ENCODE measurements around the gene KSR2. TPM values are rescaled to one million over a fixed set of nuclear protein-coding genes. Genes with fewer than 3 reads are reported as not detected.
"Not testable (repeated sequence)": the region's sequence is repeated elsewhere in the genome, so short reads cannot be mapped to it uniquely, and the experiment has no call there.

KSR2 gene
- total RNA-seq, 1 donor, result 0.10 TPM

DNA sequence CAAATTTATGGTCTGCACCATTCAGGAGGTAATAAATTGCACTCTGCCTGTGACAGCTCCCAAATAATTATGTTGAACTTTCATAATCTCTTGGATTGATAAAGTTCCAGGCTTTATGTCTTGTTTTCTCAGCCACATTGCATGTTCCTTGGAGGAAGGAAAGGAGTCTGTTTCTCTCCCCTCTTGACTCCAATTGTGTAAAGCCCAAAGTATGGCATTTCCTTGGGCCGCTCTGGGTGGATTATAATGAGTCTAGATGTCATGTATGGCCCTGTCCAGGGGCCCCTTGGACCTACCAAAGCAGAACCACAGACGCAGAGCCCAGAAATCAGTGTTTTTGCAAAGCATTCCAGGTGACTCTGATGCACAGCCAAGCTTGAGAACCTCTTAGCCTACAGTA is 160.8 kb downstream of the KSR2 start:
- Histone ChIP-seq H3K4me1 (ENCODE audit: insufficient read depth, low read length) (no peaks in the 10 kb centered on the region), H3K4me3 (ENCODE audit: low read length) (no peak overlapping the region), H3K9me3 (ENCODE audit: low read depth, low read length) (no peaks in the 10 kb centered on the region), H3K27me3 (ENCODE audit: insufficient read depth, low read length) (no peaks in the 10 kb centered on the region)

DNA sequence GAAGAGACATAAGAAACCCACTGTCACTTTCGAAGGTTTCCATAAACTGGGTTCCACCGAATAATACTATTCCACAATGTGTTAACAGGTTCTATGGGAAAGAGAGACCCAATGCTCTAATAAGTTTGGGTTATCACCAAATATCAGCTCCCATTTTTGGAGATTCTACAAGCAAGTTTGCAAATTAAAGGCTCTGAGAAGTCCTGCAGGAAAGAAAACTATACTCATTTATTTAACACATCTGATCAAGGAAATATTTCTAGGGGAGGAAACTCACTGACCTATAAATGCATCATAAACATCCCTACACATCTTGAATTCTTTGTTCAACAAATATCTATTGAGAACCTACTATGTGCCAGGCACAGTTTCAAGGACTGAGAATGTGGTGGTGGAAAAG is 161.4 kb downstream of the KSR2 start:
- H3K9me3 ChIP-seq (ENCODE audit: low read depth, low read length), result no peaks in the 10 kb centered on the region
- H3K27me3 ChIP-seq (ENCODE audit: insufficient read depth, low read length), result no peaks in the 10 kb centered on the region
- no peak overlapping the region for H3K4me3 ChIP-seq (ENCODE audit: low read length)

DNA sequence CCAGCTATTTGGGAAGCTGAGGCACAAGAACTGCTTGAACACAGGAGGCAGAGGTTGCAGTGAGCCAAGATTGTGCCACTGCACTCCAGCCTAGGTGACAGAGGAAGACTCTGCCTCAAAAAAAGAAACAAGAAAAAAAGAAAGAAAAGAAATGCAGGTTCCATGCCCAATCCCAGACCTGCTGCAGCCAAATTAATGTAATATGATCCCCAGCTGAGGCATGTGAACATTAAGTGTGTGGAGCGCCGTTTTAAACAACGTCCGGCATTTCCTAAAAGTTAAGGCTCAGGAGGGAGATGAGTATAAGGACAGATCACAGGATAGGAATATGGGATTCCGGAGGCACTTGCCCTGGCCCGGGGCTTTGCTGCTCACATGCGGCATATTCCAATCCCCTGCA is 162.9 kb downstream of the KSR2 start:
- no peaks in the 10 kb centered on the region for H3K9me3 ChIP-seq (ENCODE audit: low read depth, low read length)
- H3K27me3 ChIP-seq (ENCODE audit: insufficient read depth, low read length), result no peaks in the 10 kb centered on the region
- no peak overlapping the region for H3K4me3 ChIP-seq (ENCODE audit: low read length)
- H3K4me1 ChIP-seq (ENCODE audit: insufficient read depth, low read length), result no peaks in the 10 kb centered on the region

More for the DNA sequence above, 161.4 kb downstream of the KSR2 start:
- no peaks in the 10 kb centered on the region for H3K4me1 ChIP-seq (ENCODE audit: insufficient read depth, low read length)

DNA sequence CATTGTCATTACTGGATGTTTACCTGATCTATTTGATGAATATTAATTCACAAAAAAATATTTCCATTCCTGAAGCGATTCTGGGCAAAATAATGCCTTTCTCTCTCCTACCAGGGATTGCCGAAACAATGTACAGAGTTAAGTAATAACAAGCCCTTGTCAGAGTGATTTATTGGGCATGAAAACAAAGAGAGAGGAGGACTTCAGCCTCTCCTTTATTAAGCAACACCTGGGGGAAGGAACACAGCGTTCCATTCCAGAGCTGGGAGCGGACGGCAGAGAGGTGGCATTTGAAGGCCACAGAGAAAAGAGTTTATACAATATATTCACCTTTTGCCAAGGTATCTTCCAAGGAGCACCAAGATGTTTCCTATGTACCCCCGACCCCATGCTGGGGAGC is 165.8 kb downstream of the KSR2 start:
- no peaks in the 10 kb centered on the region for H3K9me3 ChIP-seq (ENCODE audit: low read depth, low read length)
- no peaks in the 10 kb centered on the region for H3K27me3 ChIP-seq (ENCODE audit: insufficient read depth, low read length)
- no peak overlapping the region for H3K4me3 ChIP-seq (ENCODE audit: low read length)
- no peaks in the 10 kb centered on the region for H3K4me1 ChIP-seq (ENCODE audit: insufficient read depth, low read length)

DNA sequence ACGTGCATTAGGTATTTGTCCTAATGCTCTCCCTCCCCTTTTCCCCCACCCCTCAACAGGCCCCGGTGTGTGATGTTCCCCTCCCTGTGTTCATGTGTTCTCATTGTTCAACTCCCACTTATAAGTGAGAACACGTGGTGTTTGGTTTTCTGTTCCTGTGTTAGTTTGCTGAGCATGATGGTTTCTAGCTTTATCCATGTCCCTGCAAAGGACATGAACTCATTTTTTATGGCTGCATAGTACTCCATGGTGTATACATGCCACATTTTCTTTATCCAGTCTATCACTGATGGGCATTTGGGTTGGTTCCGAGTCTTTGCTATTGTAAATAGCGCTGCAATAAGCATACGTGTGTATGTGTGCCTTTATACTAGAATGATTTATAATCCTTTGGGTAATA is 168.1 kb downstream of the KSR2 start:
- not testable (repeated sequence) for H3K9me3 ChIP-seq (ENCODE audit: low read depth, low read length); H3K4me3 ChIP-seq (ENCODE audit: low read length); H3K4me1 ChIP-seq (ENCODE audit: insufficient read depth, low read length)

DNA sequence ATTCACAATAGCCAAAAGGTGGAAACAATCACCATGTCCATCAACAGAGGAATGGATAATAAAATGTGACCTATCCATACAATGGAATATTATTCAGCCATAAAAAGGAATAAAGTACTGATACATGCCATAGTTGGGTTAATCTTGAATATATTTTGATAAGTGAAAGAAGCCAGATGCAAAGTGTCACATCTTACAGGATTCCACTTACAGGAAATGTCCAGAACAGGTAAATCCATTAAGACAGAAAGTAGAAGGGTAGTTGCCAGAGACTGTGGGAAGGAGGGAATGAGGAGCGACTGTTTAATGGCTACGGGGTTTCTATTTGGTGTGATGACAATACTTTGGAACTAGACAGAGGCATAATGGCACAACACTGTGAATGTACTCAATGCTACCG is 171.6 kb downstream of the KSR2 start:
- no peaks in the 10 kb centered on the region for H3K27me3 ChIP-seq (ENCODE audit: insufficient read depth, low read length)
- no peak overlapping the region for H3K4me3 ChIP-seq (ENCODE audit: low read length)
- no peaks in the 10 kb centered on the region for H3K4me1 ChIP-seq (ENCODE audit: insufficient read depth, low read length)
- H3K9me3 ChIP-seq (ENCODE audit: low read depth, low read length), result no peaks in the 10 kb centered on the region

More for the DNA sequence above, 168.1 kb downstream of the KSR2 start:
- not testable (repeated sequence) for H3K27me3 ChIP-seq (ENCODE audit: insufficient read depth, low read length)

DNA sequence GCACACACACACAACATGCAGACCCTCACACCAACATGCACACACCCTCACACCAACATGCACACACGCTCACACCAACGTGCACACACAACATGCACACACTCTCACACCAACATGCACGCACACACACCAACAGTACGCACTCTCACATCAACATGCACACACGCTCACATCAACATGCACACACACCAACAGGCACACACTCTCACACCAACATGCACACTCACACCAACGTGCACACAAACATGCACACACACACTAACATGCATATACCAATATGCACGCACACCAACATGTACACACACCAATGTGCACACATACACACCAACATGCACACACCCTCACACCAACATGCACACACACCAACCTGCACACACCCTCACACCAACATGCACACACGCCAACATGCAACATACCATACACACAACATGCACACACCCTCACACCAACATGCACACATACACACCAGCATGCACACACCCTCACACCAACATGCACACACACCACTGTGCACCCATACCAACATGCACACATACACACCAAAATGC is 175.8 kb downstream of the KSR2 start:
- Histone ChIP-seq H3K27me3 (ENCODE audit: insufficient read depth, low read length) (no peaks in the 10 kb centered on the region), H3K9me3 (ENCODE audit: low read depth, low read length) (no peaks in the 10 kb centered on the region), H3K4me3 (ENCODE audit: low read length) (no peak overlapping the region), H3K4me1 (ENCODE audit: insufficient read depth, low read length) (no peaks in the 10 kb centered on the region)

DNA sequence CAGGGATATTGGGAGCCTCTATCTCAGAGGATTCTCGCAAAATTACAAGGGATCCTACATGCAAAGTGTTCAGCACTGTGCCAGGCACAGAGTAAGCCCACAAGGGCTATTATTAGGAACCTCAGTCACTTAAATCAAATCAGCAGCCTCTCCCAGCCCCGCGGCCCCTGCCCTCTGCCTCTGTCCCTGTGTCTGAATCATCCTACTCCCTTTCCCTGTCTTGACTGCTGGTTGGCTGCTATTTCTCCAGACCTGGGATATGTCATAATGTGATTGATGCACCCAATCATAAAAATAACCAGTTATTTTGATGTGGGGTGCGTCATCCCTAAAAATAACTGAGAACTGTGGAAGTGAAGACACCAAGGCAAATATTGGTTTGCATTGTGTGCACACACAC is 176.3 kb downstream of the KSR2 start:
- H3K4me1 ChIP-seq (ENCODE audit: insufficient read depth, low read length), result no peaks in the 10 kb centered on the region
- no peaks in the 10 kb centered on the region for H3K27me3 ChIP-seq (ENCODE audit: insufficient read depth, low read length)
- no peaks in the 10 kb centered on the region for H3K9me3 ChIP-seq (ENCODE audit: low read depth, low read length)
- H3K4me3 ChIP-seq (ENCODE audit: low read length), result no peak overlapping the region

DNA sequence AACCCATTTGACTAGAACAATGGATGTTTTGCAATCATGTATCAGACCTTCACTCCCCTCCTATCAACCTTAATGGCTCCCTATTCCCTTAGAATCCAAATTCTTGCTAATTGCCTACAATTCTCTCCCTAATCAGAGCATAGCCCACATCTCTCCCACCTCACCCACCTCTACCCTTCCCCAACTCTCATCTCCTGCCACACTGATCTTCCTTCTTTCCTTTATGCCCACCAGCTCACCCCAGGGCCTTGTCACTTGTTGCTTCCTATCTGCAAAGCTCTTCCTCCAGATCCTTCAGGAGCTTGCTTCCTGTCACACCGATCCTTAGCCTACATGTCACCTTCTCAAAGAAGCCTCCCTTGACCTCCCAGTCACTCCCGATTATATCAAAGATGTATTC is 177.8 kb downstream of the KSR2 start:
- no peaks in the 10 kb centered on the region for H3K27me3 ChIP-seq (ENCODE audit: insufficient read depth, low read length)
- H3K4me1 ChIP-seq (ENCODE audit: insufficient read depth, low read length), result no peaks in the 10 kb centered on the region
- H3K4me3 ChIP-seq (ENCODE audit: low read length), result no peak overlapping the region
- H3K9me3 ChIP-seq (ENCODE audit: low read depth, low read length), result no peaks in the 10 kb centered on the region

DNA sequence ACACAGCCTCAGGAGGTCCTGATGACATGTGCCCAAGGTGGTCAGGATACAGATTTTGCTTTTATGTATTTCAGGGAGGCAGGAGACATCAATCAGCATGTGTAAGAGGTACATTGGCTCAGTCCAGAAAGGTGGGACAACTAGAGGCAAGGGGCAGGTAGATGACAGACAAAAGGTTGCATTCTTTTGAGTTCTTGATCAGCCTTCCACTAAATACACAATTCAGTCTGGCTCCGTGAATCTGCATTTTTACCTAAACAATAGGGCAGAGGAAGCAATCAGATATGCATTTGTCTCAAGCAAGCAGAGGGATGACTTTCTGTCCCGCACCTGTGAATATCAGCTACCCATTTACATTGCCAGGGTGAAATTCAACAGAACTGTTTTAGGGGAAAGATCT is 178.6 kb downstream of the KSR2 start:
- no peaks in the 10 kb centered on the region for H3K4me1 ChIP-seq (ENCODE audit: insufficient read depth, low read length)
- no peaks in the 10 kb centered on the region for H3K27me3 ChIP-seq (ENCODE audit: insufficient read depth, low read length)
- H3K4me3 ChIP-seq (ENCODE audit: low read length), result no peak overlapping the region
- H3K9me3 ChIP-seq (ENCODE audit: low read depth, low read length), result no peaks in the 10 kb centered on the region

DNA sequence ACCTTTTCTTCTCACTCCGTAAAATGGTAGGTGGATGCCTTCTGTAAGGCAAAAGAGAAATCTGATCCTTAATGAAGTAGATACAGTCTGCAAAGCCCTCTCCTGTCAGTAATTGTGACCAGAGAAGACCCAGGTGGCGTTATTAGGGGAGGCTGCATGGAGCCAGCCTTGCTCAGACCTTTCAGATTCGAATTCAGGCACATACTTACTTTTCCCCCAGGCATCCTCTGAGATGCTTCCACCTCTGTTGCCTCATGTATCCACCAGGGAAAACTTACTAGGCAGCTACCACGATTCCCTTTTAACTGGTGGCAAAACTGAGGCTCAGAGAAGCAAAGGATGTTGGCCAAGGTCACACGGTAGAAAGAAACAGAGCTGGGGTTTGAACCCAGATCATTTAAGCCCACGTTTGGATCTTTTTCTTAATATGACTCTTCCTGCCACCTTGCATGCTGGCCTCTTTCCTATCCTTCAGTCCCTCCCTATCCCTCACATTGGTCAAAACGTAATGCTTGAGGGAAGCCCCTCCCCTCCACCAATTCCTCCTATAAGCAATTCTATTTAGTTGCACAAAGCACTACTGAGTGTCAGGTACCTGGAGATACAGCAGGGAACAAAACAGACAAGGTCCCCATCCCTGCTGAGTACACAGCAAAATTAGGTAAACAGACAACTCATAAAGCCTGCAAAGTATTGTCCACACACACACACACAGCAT is 179.4 kb downstream of the KSR2 start:
- Histone ChIP-seq H3K4me3 (ENCODE audit: low read length) (no peak overlapping the region), H3K4me1 (ENCODE audit: insufficient read depth, low read length) (no peaks in the 10 kb centered on the region), H3K9me3 (ENCODE audit: low read depth, low read length) (no peaks in the 10 kb centered on the region), H3K27me3 (ENCODE audit: insufficient read depth, low read length) (no peaks in the 10 kb centered on the region)

DNA sequence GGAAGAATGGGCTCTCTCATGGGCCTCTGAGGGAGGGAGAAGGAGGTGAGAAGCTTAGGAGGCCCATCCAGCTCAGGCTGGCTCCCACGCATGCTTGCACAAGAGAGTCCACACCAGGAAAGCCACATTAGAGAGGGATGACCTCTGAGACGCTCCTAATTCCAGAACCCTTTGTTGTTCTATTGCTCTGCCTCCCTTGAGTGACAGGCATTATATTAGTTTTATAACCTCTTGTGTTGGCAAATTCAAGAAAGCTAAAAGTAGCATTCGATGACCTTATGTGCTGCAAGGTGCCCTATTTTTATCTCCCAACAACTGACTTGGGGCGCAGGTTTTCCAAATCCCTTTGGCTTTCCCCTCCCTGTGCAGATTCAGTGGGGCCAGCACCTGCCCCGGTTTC is 190.1 kb downstream of the KSR2 start:
- H3K4me3 ChIP-seq (ENCODE audit: low read length), result no peak overlapping the region
- no peaks in the 10 kb centered on the region for H3K9me3 ChIP-seq (ENCODE audit: low read depth, low read length)
- no peaks in the 10 kb centered on the region for H3K27me3 ChIP-seq (ENCODE audit: insufficient read depth, low read length)
- H3K4me1 ChIP-seq (ENCODE audit: insufficient read depth, low read length), result no peaks in the 10 kb centered on the region

DNA sequence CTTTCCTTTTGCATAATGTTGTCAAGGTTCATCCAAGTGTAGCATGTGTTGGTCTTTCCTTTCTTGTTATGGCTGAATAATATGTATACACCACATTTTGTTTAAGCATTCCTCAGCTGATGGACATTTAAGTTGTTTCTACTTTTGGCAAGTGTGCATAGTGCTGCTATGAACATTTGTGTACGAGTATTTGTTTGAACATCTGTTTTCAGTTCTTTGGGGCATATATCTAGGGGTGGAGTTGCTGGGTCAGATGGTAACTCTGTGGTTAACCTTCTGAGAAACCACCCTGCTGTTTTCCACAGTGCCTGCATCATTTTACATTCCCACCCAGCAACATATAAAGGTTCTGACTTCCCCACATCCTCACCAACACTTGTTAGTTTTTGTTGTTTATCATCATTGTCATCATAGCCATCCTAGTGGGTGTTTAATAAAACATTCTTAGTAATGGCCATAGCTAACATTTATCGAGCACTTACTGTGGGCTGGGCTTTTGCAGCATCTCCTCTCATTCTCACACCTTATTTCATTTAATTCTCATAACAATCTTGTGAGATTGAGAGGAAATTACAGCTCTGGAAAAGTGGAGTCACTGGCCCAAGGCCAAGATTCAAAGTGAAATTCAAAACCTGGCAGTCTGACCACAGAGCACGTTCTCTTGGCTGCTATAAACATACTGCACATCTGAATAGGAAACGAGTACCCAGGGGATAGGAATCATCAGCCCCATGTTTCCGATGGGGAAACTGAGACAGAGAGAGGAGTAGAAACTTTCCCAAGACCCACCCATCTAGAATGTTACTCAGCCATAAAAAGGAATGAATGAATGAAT is 193.6 kb downstream of the KSR2 start:
- Histone ChIP-seq H3K9me3 (ENCODE audit: low read depth, low read length) (no peaks in the 10 kb centered on the region), H3K4me1 (ENCODE audit: insufficient read depth, low read length) (no peaks in the 10 kb centered on the region)

DNA sequence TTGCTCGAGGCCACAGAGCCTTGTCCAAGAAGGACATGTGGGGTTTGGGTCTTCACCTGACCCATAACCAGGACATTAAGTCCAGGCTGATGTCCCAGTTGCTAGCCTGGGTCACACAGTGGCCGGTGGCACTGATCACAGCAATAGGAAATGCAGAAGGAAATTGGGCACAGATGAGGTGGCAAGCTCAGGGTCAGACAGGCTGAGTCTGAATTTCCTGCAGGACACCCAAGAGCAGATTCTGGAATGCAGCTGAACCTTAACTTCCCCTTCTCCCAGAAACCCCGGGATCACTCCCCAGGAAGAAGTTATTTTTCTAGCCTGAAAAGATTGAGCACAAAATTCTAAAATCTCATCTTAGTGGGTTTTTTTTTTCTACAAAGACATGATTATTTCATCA is 199.9 kb downstream of the KSR2 start:
- Histone ChIP-seq H3K27me3 (ENCODE audit: insufficient read depth, low read length) (no peaks in the 10 kb centered on the region), H3K4me1 (ENCODE audit: insufficient read depth, low read length) (no peaks in the 10 kb centered on the region), H3K9me3 (ENCODE audit: low read depth, low read length) (no peaks in the 10 kb centered on the region), H3K4me3 (ENCODE audit: low read length) (no peak overlapping the region)

More for the DNA sequence above, 193.6 kb downstream of the KSR2 start:
- Histone ChIP-seq H3K4me3 (ENCODE audit: low read length) (no peak overlapping the region), H3K27me3 (ENCODE audit: insufficient read depth, low read length) (no peaks in the 10 kb centered on the region)

DNA sequence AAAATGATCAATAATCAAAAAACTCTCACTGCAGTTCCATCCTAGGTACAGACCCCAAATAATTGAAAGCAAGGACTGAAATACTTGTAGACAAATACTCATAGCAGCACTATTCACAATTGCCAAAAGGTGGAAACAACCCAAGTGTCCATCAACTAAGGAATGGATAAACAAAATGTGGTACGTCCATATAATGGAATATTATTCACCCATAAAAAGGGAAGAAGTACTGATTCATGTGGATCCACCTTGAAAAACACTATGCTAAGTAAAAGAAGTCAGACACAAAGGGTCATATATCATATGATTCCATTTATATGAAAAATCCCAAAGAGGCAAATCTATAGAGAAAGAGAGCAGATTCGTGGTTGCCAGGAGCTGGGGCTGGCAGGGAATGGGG is 202.8 kb downstream of the KSR2 start:
- Histone ChIP-seq H3K27me3 (ENCODE audit: insufficient read depth, low read length) (no peaks in the 10 kb centered on the region), H3K4me1 (ENCODE audit: insufficient read depth, low read length) (no peaks in the 10 kb centered on the region), H3K4me3 (ENCODE audit: low read length) (no peak overlapping the region), H3K9me3 (ENCODE audit: low read depth, low read length) (no peaks in the 10 kb centered on the region)
